ENCODE data around the gene SEC11A. TPM values are rescaled to one million over a fixed set of nuclear protein-coding genes. Genes with fewer than 3 reads are reported as not detected.

SEC11A gene
- total RNA-seq, 4 donors from 2014 or later, result 44.0 to 88.4 (median 63.1) TPM

DNA sequence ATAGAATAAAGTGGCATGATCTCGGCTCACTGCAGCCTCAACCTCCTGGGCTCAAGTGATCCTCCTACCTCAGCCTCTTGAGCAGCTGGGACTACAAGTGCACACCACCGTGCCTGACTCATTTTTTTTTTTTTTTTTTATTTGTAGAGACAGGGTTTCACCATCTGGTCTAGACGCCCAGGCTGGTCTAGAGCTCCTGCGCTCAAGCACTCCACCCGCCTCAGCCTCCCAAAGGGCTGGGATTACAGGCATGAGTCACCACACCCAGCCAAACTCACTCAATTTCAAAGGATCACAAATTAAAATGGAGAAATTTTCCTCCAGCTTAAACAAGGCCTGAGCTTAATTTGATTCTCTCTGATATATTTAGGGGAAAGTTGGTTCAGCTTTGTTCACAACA is 30.6 kb downstream of the SEC11A start:
- intact Hi-C loops (cut with DNase I; ENCODE audit: low total_unique reads), result loop anchor here (2.0 kb wide), 1 partner anchor 65 kb away; no protein-coding TSS in a partner anchor
- H3K4me3 ChIP-seq (ENCODE audit: low read depth, poor library complexity, severe bottlenecking), result no peak overlapping the region
- 49 to 61% methylated on average over 5 of the region's 5 CpGs for WGBS, 2 donors
- no peak for TF ChIP-seq CTCF (IDR thresholded peaks at IDR 0.05)
- TF ChIP-seq POLR2A (IDR thresholded peaks at IDR 0.05), result no peak
- peak; percentile 26 to 88 for DNase-seq (ENCODE audit: low spot score in 2 of 2)

GRCh38 chr15:84684092-84684491 is 31.8 kb downstream of the SEC11A start:
- intact Hi-C loops (cut with DNase I; ENCODE audit: low total_unique reads), result loop anchor here (2.0 kb wide), 1 partner anchor 63 kb away; no protein-coding TSS in a partner anchor
- H3K4me3 ChIP-seq (ENCODE audit: low read depth, poor library complexity, severe bottlenecking), result no peak overlapping the region
- 48 to 95% methylated on average over 1 of the region's 1 CpG for WGBS, 2 donors
- TF ChIP-seq CTCF (IDR thresholded peaks at IDR 0.05) (no peak), POLR2A (IDR thresholded peaks at IDR 0.05) (no peak)
- DNase-seq (ENCODE audit: low spot score in 2 of 2), result no peak

- H3K4me3 ChIP-seq (ENCODE audit: low read depth, poor library complexity, severe bottlenecking), result no peak overlapping the region
- 86 to 95% methylated on average over 3 of the region's 3 CpGs for WGBS, 2 donors
- TF ChIP-seq POLR2A (IDR thresholded peaks at IDR 0.05) (no peak), CTCF (IDR thresholded peaks at IDR 0.05) (no peak)
- no peak for DNase-seq (ENCODE audit: low spot score in 2 of 2)
- intact Hi-C loops (cut with DNase I; ENCODE audit: low total_unique reads), result no loop called here
Observed at GRCh38 chr15:84681831-84682230, 34.1 kb downstream of the SEC11A start.

DNA sequence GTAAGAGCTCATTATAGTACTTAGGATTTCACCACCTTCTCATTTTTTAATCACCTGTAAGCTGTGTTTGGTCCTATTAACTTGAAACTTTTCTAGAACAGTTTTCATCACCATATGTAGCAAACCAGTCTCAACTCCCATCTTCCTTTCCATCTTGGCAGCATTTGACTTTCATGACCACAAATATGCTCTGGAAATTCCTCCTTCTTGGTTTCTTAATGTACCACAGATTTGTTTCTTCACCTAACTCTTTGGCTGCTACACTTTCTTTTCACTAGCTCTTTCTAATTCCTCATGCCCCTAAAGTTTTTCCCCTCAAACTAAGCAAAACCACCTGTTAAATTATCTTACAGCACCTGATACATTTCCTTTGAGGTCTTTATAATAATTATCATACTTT is 44.7 kb downstream of the SEC11A start:
- DNase-seq (ENCODE audit: low spot score in 2 of 2), result no peak
- TF ChIP-seq CTCF (IDR thresholded peaks at IDR 0.05) (no peak), POLR2A (IDR thresholded peaks at IDR 0.05) (no peak)
- H3K4me3 ChIP-seq (ENCODE audit: low read depth, poor library complexity, severe bottlenecking), result no peak overlapping the region
- intact Hi-C loops (cut with DNase I; ENCODE audit: low total_unique reads), result no loop called here

- no peak for DNase-seq (ENCODE audit: low spot score in 2 of 2)
- no peak overlapping the region for H3K4me3 ChIP-seq (ENCODE audit: low read depth, poor library complexity, severe bottlenecking)
- WGBS, 2 donors, result 64 to 73% methylated on average over 8 of the region's 8 CpGs
- intact Hi-C loops (cut with DNase I; ENCODE audit: low total_unique reads), result no loop called here
- TF ChIP-seq CTCF (IDR thresholded peaks at IDR 0.05), result no peak
- TF ChIP-seq POLR2A (IDR thresholded peaks at IDR 0.05), result no peak
Observed at GRCh38 chr15:84669726-84670125, 46.2 kb downstream of the SEC11A start.

DNA sequence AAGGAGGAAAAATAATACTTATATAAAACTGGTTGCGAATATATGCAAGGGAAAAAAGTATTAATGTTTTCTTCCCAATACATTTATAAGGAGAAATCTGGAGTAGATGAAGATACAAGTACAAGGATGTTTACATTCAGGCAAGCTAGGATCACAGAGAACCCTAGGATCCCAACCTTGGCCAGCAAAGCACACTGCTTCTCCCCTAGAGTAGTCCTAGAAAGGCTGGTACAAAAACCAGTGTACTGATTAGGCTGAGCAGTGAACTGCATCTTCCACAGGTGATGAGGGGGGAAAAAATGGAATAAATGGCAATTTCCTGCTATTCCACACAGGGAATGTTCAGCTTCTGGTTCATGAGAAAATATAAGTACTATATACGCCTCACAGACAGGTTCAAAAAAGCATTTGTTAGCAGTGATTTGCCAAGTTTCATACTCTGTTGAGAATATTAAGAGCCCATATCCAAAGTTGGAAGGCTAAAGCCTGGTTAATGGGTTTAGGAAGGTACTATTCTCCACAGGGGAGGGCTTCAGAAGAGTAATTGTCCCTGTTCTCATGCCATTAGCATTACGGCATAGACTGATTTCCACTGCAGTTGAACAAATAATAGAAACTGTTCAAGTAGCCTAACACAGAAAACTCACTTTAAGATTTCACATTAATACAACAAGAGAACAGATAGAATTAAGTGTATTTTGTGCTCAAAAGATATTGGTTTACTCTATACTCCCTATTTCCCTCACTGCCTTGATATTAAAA is 47.5 kb downstream of the SEC11A start:
- 94 to 98% methylated on average over 3 of the region's 3 CpGs for WGBS, 2 donors
- intact Hi-C loops (cut with DNase I; ENCODE audit: low total_unique reads), result no loop called here
- TF ChIP-seq CTCF (IDR thresholded peaks at IDR 0.05) (no peak), POLR2A (IDR thresholded peaks at IDR 0.05) (no peak)
- no peak for DNase-seq (ENCODE audit: low spot score in 2 of 2)
- no peak overlapping the region for H3K4me3 ChIP-seq (ENCODE audit: low read depth, poor library complexity, severe bottlenecking)

Data from lower leg skin (tissue), 4 donors.